ENCODE results near the gene HPCAL1.

The HPCAL1 gene

DNA sequence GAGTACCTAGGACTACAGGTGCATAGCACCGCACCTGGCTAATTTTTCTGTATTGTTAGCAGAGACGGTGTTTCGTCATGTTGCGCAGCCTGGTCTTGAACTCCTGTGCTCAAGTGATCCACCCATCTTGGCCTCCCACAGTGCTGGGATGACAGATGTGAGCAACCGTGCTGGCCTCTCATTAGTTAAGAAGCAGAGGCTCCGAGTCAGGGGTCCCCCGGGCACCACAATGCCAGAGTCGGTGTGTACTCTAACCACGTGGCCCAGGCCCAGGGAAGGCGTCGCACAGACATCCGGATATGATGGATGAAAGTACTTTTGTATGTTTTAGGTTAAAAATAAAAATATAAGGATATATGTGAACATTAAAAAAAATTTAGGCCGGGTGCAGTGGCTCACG lies 28.3 kb upstream of the HPCAL1 start:
- Histone ChIP-seq H3K79me2 (ENCODE audit: control insufficient read depth, insufficient read depth, low read length, poor library complexity) (no peaks in the 10 kb centered on the region), H3K18ac (ENCODE audit: low read length) (no peak overlapping the region), H2BK5ac (ENCODE audit: low read depth, low read length, poor library complexity) (no peak overlapping the region), H2AK5ac (ENCODE audit: low read length) (no peak overlapping the region), H3K9ac (ENCODE audit: low read length) (no peak overlapping the region), H2BK120ac (ENCODE audit: insufficient read depth, low read length, poor library complexity) (no peak overlapping the region), H4K8ac (ENCODE audit: low read depth, low read length) (no peak overlapping the region), H3K23ac (ENCODE audit: low read length) (no peak overlapping the region), H3K4me2 (ENCODE audit: low read length) (no peak overlapping the region), H3K4me1 (ENCODE audit: control insufficient read depth in 1 of 2, insufficient read depth in 2 of 2, low read length in 2 of 2) (no peaks in the 10 kb centered on the region), H3K9me3 (ENCODE audit: insufficient read depth, low read depth, low read length) (peaks cover 6% of the 10 kb centered on the region), H4K12ac (ENCODE audit: low read depth, low read length) (no peak overlapping the region), H4K91ac (ENCODE audit: low read depth, low read length) (no peak overlapping the region), H3K4me3 (ENCODE audit: low read depth, low read length) (no peak overlapping the region), H3K36me3 (ENCODE audit: control insufficient read depth in 1 of 2, insufficient read depth in 2 of 2, low read length in 2 of 2) (peaks cover 0 to 2% of the 10 kb centered on the region in 2 experiments), H3K27me3 (ENCODE audit: insufficient read depth, low read length) (no peaks in the 10 kb centered on the region), H3K27ac (ENCODE audit: low read depth, low read length) (no peak overlapping the region), H2BK12ac (ENCODE audit: low read length) (no peak overlapping the region), H3K4ac (ENCODE audit: low read depth, low read length) (no peak overlapping the region), H3K79me1 (ENCODE audit: low read length) (no peaks in the 10 kb centered on the region), H3K14ac (ENCODE audit: low read length) (no peak overlapping the region), H2AFZ (ENCODE audit: insufficient read depth, low read length, poor library complexity) (no peak overlapping the region)
- WGBS (ENCODE audit: extremely low coverage, insufficient coverage, insufficient read length), result 100% methylated on average over 1 of the region's 14 CpGs
- no peak for DNase-seq

DNA sequence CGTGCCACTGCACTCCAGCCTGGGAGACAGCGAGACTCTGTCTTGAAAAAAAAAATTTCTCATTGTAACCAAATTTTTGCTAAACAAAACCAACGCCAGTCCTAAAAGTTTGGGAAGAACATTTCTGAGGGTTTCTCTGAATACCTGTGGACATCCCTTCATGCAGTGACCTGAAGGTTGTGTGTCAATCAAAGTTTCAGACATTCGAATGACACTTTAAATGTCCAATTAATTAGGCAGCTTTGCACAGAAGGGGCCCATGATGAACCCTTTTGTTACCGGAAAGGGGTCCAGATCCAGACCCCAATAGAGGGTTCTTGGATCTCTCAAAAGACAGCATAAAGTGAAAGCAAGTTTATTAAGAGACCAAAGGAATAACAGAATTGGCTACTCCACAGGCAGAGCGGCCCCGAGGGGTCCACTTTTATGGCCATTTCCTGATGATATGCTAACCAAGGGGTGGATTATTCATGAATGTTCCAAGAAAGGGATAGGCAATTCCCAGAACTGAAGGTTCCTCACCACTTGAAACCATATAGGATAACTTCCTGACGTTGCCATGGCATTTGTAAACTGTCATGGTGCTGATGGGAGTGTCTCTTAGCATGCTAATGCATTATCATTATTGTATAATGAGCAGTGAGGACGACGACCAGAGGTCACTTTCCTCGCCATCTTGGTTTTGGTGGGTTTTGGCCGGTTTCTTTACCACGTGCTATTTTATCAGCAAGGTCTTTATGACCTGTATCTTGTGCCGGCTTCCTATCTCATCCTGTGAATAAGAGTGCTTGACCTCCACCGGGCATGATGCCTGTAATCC lies 27.5 kb upstream of the HPCAL1 start:
- no peak overlapping the region for H3K18ac ChIP-seq (ENCODE audit: low read length)
- no peaks in the 10 kb centered on the region for H3K79me1 ChIP-seq (ENCODE audit: low read length)
- no peak overlapping the region for H2AFZ ChIP-seq (ENCODE audit: insufficient read depth, low read length, poor library complexity)
- peaks cover 0 to 2% of the 10 kb centered on the region in 2 experiments for H3K36me3 ChIP-seq (ENCODE audit: control insufficient read depth in 1 of 2, insufficient read depth in 2 of 2, low read length in 2 of 2)
- H2BK120ac ChIP-seq (ENCODE audit: insufficient read depth, low read length, poor library complexity), result no peak overlapping the region
- no peak for DNase-seq
- no peaks in the 10 kb centered on the region for H3K27me3 ChIP-seq (ENCODE audit: insufficient read depth, low read length)
- H3K14ac ChIP-seq (ENCODE audit: low read length), result no peak overlapping the region
- no peak overlapping the region for H4K8ac ChIP-seq (ENCODE audit: low read depth, low read length)
- H2AK5ac ChIP-seq (ENCODE audit: low read length), result no peak overlapping the region
- no peak overlapping the region for H4K91ac ChIP-seq (ENCODE audit: low read depth, low read length)
- H2BK5ac ChIP-seq (ENCODE audit: low read depth, low read length, poor library complexity), result no peak overlapping the region
- no peak overlapping the region for H3K27ac ChIP-seq (ENCODE audit: low read depth, low read length)
- no CpG with 5 or more reads among the region's 15 CpGs for WGBS (ENCODE audit: extremely low coverage, insufficient coverage, insufficient read length)
- H3K4me3 ChIP-seq (ENCODE audit: low read depth, low read length), result no peak overlapping the region
- H3K79me2 ChIP-seq (ENCODE audit: control insufficient read depth, insufficient read depth, low read length, poor library complexity), result no peaks in the 10 kb centered on the region
- no peak overlapping the region for H3K4ac ChIP-seq (ENCODE audit: low read depth, low read length)
- no peak overlapping the region for H3K9ac ChIP-seq (ENCODE audit: low read length)
- no peak overlapping the region for H3K4me2 ChIP-seq (ENCODE audit: low read length)
- no peak overlapping the region for H4K12ac ChIP-seq (ENCODE audit: low read depth, low read length)
- H3K23ac ChIP-seq (ENCODE audit: low read length), result no peak overlapping the region
- H2BK12ac ChIP-seq (ENCODE audit: low read length), result no peak overlapping the region
- H3K4me1 ChIP-seq (ENCODE audit: control insufficient read depth in 1 of 2, insufficient read depth in 2 of 2, low read length in 2 of 2), result no peaks in the 10 kb centered on the region
- peaks cover 6% of the 10 kb centered on the region for H3K9me3 ChIP-seq (ENCODE audit: insufficient read depth, low read depth, low read length)

DNA sequence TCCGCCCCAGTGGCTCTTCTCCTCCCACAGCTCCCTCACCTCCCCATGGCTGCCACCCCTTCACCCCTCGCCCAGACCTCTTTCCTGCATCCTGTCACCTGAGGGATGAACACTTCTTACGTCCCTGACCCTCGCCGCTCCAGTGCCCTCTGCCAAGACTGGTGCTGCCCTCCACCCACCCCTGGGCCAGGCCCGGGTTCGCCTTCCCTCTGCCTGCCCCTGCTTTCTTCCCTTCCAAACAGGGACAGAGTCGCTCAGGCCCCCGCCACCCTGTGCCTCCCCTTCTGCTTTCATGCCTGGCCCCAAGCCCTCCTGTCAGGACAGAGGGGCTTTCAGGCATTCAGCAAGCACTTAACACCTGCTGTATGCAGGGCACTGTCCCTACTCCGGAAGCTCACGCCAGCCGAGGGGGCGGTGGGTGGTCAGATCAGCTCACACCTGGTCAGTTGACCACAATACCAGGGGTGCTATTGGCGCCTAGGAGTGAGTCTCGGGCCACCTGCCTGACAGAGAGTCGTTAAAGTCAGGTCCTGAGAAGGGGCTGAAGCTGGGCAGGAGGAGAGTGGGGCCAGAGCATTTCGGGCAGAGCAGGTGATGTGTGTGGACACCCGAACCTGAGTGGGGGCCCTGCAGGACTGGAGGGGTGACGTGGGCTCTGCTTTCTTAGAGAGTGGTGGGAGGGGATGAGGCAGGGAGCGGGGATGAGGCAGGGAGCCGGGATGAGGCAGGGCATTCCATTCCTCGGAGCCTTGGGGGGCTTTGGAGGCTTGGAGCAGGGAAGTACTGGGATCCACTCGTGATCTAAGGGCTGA lies 26.0 kb upstream of the HPCAL1 start:
- no peak overlapping the region for H3K4me3 ChIP-seq (ENCODE audit: low read depth, low read length)
- H3K4ac ChIP-seq (ENCODE audit: low read depth, low read length), result no peak overlapping the region
- no peak overlapping the region for H3K14ac ChIP-seq (ENCODE audit: low read length)
- H3K79me2 ChIP-seq (ENCODE audit: control insufficient read depth, insufficient read depth, low read length, poor library complexity), result no peaks in the 10 kb centered on the region
- H3K36me3 ChIP-seq (ENCODE audit: control insufficient read depth in 1 of 2, insufficient read depth in 2 of 2, low read length in 2 of 2), result no peaks in the 10 kb centered on the region
- H2BK12ac ChIP-seq (ENCODE audit: low read length), result no peak overlapping the region
- H4K8ac ChIP-seq (ENCODE audit: low read depth, low read length), result no peak overlapping the region
- H2AFZ ChIP-seq (ENCODE audit: insufficient read depth, low read length, poor library complexity), result no peak overlapping the region
- no peaks in the 10 kb centered on the region for H3K4me1 ChIP-seq (ENCODE audit: control insufficient read depth in 1 of 2, insufficient read depth in 2 of 2, low read length in 2 of 2)
- no peak overlapping the region for H3K18ac ChIP-seq (ENCODE audit: low read length)
- no CpG with 5 or more reads among the region's 23 CpGs for WGBS (ENCODE audit: extremely low coverage, insufficient coverage, insufficient read length)
- H3K4me2 ChIP-seq (ENCODE audit: low read length), result no peak overlapping the region
- no peak overlapping the region for H2BK120ac ChIP-seq (ENCODE audit: insufficient read depth, low read length, poor library complexity)
- H4K91ac ChIP-seq (ENCODE audit: low read depth, low read length), result no peak overlapping the region
- H3K9me3 ChIP-seq (ENCODE audit: insufficient read depth, low read depth, low read length), result peaks cover 3% of the 10 kb centered on the region
- no peaks in the 10 kb centered on the region for H3K27me3 ChIP-seq (ENCODE audit: insufficient read depth, low read length)
- H3K9ac ChIP-seq (ENCODE audit: low read length), result no peak overlapping the region
- H3K79me1 ChIP-seq (ENCODE audit: low read length), result no peaks in the 10 kb centered on the region
- no peak overlapping the region for H3K23ac ChIP-seq (ENCODE audit: low read length)
- no peak for DNase-seq
- H4K12ac ChIP-seq (ENCODE audit: low read depth, low read length), result no peak overlapping the region
- H2AK5ac ChIP-seq (ENCODE audit: low read length), result no peak overlapping the region
- no peak overlapping the region for H2BK5ac ChIP-seq (ENCODE audit: low read depth, low read length, poor library complexity)
- H3K27ac ChIP-seq (ENCODE audit: low read depth, low read length), result no peak overlapping the region

DNA sequence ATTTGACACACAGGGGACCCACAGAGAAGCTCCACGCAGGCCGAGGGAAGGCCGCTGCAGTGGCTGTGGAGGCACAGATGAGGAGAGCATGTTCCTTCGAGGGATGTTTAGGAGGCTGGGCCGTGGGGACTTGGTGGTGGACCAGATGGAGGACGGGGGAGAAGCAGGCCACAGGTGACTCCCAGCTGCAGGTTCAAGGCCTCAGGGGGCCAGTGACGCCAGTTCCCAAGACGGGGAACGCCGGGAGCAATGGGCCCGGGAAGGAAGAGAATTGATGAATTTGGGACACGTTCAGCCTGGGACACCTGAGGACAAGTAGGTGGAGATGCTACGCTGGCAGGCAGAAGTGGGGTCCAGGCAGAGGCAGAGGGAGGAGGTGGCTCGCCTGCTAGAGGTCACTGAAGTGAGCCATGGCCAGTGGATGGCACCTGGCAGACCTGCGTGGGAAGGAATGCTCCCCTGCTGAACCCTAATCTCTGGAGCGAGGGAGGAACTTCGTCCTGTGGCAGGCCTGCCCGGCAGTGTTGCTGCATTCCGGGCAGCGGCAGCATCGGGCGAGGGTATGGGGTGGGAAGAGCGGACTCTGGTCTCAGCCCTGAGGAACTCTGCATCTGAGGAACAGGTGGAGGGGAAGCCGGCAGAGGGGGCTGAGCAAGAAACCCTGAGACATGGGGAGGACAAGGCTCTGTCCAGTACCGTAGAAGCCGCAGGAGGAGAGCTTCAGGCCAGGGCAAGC lies 25.2 kb upstream of the HPCAL1 start:
- no peak overlapping the region for H2BK5ac ChIP-seq (ENCODE audit: low read depth, low read length, poor library complexity)
- no peaks in the 10 kb centered on the region for H3K79me1 ChIP-seq (ENCODE audit: low read length)
- WGBS (ENCODE audit: extremely low coverage, insufficient coverage, insufficient read length), result no CpG with 5 or more reads among the region's 26 CpGs

More for the DNA sequence above, 25.2 kb upstream of the HPCAL1 start:
- no peak overlapping the region for H2AK5ac ChIP-seq (ENCODE audit: low read length)
- no peak overlapping the region for H2AFZ ChIP-seq (ENCODE audit: insufficient read depth, low read length, poor library complexity)
- no peaks in the 10 kb centered on the region for H3K36me3 ChIP-seq (ENCODE audit: control insufficient read depth in 1 of 2, insufficient read depth in 2 of 2, low read length in 2 of 2)
- H4K8ac ChIP-seq (ENCODE audit: low read depth, low read length), result no peak overlapping the region
- no peak overlapping the region for H3K4me3 ChIP-seq (ENCODE audit: low read depth, low read length)
- no peaks in the 10 kb centered on the region for H3K27me3 ChIP-seq (ENCODE audit: insufficient read depth, low read length)
- no peak overlapping the region for H4K91ac ChIP-seq (ENCODE audit: low read depth, low read length)
- no peak overlapping the region for H2BK12ac ChIP-seq (ENCODE audit: low read length)
- no peak overlapping the region for H3K27ac ChIP-seq (ENCODE audit: low read depth, low read length)
- no peak overlapping the region for H3K9ac ChIP-seq (ENCODE audit: low read length)
- H3K23ac ChIP-seq (ENCODE audit: low read length), result no peak overlapping the region
- H3K18ac ChIP-seq (ENCODE audit: low read length), result no peak overlapping the region
- no peak overlapping the region for H3K14ac ChIP-seq (ENCODE audit: low read length)
- no peak overlapping the region for H2BK120ac ChIP-seq (ENCODE audit: insufficient read depth, low read length, poor library complexity)
- H3K4me2 ChIP-seq (ENCODE audit: low read length), result no peak overlapping the region
- no peak for DNase-seq
- no peaks in the 10 kb centered on the region for H3K4me1 ChIP-seq (ENCODE audit: control insufficient read depth in 1 of 2, insufficient read depth in 2 of 2, low read length in 2 of 2)
- H3K9me3 ChIP-seq (ENCODE audit: insufficient read depth, low read depth, low read length), result peaks cover 2% of the 10 kb centered on the region
- H3K79me2 ChIP-seq (ENCODE audit: control insufficient read depth, insufficient read depth, low read length, poor library complexity), result no peaks in the 10 kb centered on the region
- no peak overlapping the region for H3K4ac ChIP-seq (ENCODE audit: low read depth, low read length)
- no peak overlapping the region for H4K12ac ChIP-seq (ENCODE audit: low read depth, low read length)
